HG02763 (cell line): ENCODE measurements around the gene ITGA6.

ENCODE experiments used
- ATAC-seq: cut with Tn5 transposase; IDR thresholded peaks from one replicate; pipeline ENCODE4 v1.9.1; 2021; ENCODE audit warnings: mild to moderate bottlenecking, moderate library complexity; ENCODE audit not compliant: unreplicated experiment

Gene ITGA6

GRCh38 chr2:172427256-172427989 is at the start of gene ITGA6:
Gene ITGA6 (plus strand): TSS chr2:172427586.
- ATAC-seq, result no peak

DNA sequence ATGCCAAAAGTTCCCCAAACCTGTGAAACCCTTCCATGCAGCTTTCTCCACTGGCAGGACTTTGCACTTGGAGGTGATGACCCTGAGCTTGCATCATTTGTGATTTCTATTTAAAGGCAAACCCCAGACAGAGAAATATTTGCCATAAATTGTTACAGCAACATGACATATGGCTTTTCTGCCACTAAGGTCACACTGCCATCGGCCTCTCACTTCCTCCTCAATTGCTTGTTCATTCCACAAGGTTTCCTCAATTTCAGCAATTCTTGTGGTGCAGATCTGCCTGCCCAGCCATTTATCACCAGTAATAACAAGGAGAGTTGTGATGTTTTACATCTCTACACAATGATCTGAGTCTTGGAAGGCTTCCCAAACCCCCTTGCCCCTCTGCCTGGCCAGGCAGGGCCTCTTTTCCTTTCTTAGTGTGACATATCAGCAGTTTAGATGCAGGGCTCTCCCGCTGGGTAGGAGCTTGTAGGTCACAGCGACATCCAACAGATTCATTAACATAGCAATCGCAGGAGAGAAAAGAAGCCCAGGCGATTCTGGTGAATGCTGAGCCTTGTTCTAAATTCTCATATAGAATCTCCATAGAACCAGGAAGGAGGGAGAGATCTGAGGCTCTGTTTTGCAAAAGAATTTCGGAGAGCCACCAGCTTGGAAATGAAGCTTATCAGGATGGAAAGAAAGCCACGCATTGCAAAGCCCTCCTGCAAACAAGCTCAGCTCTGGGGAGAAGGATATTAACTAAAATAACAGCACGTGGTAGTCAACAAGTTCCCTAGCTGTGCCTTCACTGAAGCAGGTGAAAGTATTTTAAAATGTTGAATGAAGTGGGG is 46.7 kb upstream of the ITGA6 start:
- ATAC-seq, result no peak

- ATAC-seq, result no peak
Observed at GRCh38 chr2:172381275-172382027, 45.9 kb upstream of the ITGA6 start.

GRCh38 chr2:172387361-172387760 is 40.0 kb upstream of the ITGA6 start:
- ATAC-seq, result no peak

DNA sequence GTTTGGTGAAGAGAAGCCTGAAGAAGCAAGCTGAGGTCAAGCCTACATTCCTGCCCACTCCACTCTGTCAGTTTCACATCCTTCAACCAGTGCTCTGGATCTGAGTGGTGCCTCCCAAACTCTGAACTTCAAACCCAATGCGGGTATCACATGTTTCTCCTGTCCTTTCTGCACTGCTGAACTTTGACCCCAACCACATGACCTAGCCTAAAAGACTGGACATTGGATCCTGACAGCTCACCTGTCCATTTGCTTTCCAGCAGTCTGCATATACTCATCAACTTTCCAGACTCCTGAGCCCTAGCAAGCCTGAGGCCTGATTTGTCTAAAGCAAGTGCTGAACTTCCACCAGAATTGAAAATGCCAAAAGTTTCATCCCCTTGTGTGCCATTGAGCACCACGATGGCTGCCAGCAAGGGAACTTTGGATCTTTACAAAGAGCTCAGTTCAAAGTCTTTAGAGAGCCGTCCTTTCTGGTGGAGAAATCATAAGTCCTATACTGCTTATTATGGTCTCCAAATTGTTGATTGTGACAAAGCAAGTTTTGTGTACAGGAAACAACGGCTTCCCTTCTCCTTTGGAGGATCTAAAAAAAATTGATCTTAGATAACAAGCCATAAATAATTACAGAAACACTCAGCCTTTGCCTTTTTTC is 37.6 kb upstream of the ITGA6 start:
- ATAC-seq, result no peak

DNA sequence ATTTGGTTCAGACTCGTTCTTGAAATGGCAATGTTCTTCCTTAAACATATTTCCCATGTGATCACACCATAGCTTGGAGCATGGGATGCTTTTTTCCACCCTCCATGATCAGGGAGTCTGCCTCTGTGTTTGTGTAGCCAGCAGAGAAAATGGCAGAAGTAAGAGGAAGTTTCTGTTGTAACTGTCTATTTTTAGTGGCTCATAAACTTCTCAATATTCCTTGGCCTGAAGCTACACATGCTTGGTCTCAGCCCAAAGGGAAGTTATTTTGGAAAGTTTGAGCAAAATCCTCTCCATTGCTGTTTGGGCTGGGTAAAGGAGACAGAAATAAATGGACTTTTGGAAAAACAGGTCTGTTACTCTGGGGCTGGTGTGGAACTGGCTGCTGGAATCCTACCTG is 33.4 kb upstream of the ITGA6 start:
- no peak for ATAC-seq

DNA sequence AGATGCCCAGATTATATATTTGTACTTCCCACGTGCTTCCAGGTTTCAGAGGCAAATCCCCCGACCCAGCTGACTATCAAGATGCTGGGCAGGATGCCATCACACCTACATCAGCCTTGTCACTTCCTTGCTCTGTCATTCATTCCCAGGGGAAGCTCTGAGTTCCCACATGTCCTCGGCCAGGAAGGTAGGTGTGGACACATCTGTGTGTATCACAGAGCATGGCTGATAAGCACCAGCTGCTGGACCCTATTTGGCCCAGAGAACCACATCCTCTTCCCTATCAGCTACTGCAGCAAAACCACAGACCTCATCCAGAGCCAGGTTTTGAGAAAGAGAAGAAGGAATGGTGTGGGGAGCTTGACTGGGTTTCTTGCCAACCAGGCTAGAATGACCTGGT is 31.9 kb upstream of the ITGA6 start:
- no peak for ATAC-seq

DNA sequence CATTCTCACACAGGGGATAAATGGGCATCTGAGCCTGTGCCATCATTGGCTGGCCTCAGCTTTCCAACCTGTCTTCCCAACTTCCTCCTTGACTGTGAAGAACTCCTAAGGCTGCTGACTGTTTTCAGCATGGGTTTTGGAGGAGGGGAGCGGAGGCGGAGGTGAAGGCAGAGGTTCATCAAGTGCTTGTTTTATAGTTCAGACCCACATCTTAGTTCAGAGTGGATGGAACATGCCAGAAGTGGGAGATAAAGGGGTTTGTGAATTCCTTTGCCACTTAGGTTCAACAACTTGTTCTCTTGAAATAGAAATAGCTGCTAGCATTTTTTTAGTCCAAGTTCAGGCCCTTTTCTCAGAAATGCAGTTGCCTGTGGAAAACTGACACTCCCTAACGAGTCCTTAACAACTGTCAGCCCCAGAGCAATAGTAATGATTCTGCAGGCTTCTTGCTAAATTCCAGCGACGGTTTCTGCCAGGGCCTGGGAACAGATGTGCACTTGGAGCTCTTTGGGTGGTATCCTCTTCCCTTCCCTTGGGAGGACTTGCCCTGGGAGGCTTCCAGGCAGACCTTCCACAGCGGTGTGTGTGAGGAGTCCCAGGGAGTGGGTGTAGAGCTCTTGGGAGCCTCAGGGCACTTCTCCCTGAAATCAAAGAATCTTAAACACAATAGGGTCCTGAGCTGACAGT is 30.1 kb upstream of the ITGA6 start:
- ATAC-seq, result no peak

GRCh38 chr2:172398440-172398839 is 28.9 kb upstream of the ITGA6 start:
- no peak for ATAC-seq

DNA sequence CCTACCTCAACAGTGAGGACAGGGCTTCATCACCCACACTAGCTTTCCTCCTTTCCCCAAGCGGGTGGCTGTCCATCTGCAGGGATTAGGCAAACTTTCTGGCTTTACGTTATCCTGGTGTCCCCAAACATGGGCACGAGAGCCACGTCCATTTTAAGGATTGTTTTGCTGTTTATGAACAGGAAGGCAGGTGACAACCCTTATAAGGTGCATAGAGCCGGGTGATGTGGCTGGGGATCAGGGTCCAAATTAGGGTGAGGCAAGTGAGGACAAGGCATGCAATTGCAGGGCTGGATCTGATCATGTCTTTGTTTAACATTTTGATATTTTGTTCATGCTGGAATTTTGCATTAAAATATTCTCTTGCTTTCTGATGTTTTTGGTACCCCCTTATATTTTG is 27.6 kb upstream of the ITGA6 start:
- no peak for ATAC-seq

DNA sequence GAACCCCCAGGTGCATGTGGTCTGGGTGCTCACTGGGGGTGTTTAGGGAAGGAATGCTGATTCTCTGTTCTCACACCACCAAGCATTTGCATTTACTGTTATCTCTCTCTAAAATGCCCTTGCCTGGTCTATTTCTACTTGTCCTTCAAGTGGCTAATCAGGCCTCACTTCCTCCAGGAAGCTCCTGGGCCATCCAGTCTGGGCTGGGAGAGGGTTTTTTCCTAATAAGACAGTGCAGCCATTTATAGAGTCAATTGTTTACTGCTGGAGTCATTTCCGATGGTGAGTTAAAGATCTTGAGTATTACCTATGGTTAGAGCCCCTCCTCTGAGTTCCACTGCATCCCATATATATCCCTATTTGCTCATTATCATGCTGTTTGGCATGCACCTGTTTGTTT is 25.2 kb upstream of the ITGA6 start:
- no peak for ATAC-seq

DNA sequence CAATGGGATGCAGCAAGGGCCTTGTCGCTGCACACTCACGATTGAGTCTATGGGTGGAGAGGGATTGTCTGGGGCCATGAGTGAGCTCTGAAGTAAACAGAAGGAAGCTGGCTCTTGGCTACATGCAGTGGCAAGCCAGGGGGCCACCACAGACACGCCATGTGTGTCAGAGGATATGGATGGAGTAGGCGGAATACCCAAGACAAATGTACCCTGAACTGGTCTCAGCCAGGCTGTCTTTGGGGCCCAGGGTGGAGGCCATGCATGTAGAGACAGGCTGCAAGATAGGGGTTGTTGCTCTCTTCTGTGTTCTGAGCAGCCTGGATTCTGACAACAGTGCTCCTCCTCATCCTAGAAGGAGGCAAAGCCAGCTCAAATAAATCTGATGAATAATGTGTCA is 24.0 kb upstream of the ITGA6 start:
- ATAC-seq, result no peak

DNA sequence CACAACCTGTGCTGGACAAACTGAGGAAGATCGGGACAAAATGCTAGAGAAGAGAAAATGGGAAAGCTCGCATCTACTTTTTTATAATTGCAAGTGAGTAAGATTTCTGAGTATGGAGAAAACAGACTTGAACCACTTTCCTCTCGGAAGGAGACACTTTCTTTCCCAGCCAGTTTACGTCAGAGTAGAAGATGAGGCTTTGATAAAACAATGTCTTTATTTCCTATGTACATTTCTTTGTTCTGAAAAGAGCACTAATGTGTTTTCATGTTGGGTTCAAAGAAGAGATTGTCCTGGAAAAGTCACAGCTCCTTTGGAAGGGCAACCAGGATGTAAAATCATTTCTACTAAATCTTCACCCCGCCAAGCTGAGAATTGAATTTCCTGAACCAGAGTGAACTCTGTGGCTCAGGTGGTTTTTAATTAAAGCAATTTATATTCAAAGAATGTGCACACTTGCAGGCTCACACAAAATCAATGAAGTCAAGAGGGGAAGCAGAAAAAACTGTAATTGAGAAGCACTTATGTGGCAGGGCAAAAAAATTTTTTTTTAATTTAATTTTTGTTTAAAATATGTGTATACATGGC is 23.4 kb upstream of the ITGA6 start:
- ATAC-seq, result no peak

DNA sequence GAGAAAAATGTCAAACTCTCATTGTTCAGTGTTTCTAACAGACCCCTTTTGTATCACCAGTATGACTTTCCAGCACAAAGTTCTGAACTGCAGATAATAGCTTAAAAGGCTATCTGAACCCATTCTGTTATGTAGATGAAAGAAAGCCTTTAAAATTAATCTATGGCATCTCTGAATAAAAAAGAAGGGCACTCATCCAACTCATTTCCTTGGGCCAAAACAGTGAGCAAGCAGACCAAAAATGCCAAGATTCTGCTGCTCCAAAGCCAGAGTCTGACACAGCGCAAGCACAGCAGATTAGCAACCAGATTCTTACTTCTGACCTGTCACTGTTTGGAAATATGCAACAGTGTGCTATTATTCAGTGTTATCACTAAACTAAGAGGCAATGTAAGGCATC is 22.6 kb upstream of the ITGA6 start:
- no peak for ATAC-seq

GRCh38 chr2:172405673-172406072 is 21.7 kb upstream of the ITGA6 start:
- ATAC-seq, result no peak

GRCh38 chr2:172408143-172408766 is 19.1 kb upstream of the ITGA6 start:
- ATAC-seq, result no peak

GRCh38 chr2:172409042-172409441 is 18.3 kb upstream of the ITGA6 start:
- ATAC-seq, result no peak

DNA sequence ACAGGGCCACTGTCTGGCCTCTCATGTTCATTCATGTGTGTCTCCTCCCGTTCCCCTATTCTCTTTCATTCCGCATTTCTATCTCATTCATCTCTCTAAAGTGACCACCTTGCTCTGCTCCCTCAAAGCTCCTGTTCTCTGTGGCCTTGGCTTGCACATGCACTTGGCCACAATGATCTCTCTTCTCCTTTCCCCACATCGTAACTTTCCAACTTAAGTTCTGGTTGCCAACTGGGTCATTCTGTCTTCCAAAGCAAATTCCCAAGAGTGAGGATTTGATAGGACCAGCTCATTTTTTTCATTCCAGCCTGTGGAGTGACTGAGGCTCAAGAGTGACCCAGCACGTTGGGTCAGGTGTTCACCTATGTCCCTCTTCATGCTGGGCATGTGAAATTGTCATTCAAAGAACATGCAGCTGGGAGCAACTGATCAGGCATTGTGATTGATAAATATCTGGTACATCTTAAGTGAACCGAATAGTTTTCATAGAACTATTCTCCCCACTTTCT is 14.3 kb upstream of the ITGA6 start:
- ATAC-seq, result no peak

DNA sequence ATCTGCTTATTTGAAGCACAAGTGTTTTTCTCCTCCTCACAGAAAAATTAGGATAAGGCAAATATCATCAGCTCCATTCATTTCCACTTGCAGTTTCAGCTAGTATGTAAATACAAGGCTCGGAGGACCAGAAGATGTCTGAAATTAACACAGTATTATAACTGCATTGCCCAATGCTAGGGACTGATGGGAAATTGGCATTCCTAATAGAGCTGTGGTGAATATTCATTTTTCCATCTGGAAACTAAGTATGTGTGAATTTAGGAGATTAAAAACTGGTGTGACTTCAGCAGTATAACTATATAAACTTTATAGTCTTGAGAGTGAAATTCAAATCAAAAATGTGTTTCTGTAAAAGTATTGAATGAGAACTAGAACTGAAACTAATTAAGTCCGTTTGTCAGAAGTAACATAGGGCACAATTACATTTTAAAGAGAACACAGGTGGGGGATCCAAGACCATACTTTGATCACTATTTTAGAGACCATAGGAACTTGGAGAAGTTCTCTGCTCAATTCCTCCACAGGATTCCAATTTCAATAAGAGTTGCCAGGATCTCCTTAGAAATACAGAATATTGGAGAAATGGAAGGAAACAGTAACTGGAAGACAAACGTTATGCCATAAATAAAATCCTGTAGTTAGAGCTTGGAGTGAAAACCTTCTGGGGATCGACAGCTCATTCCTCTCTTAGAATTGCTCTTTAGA is 12.1 kb upstream of the ITGA6 start:
- no peak for ATAC-seq
